AG04450 (cell line): ENCODE measurements around the gene PRSS21. TPM values are rescaled to one million over a fixed set of nuclear protein-coding genes. Genes with fewer than 3 reads are reported as not detected.

Experiments used
- CTCF ChIA-PET: fragments of 300-600, 350-600 bp; formaldehyde crosslinking; extraction: SDS; loops from one replicate; lab custom pipeline; 2022; ENCODE audit warnings: antibody characterized with exemption, inconsistent platforms; lab: Charles Lee
- POLR2A ChIA-PET: fragments of 350-600 bp; formaldehyde crosslinking; extraction: SDS; loops from one replicate; lab custom pipeline; 2021; ENCODE audit warnings: antibody characterized with exemption, inconsistent platforms; lab: Yijun Ruan, JAX
- DNase-seq: peaks from one replicate; pipeline ENCODE4 v3.0.0-alpha.2; 2011; ENCODE audit warnings: low read depth, low spot score
- H3K27ac ChIP-seq: one replicate; pipeline ENCODE4 v1.5.1; 2012; ENCODE audit warnings: low read depth, low read length, control low read depth
- H3K27me3 ChIP-seq: one replicate; pipeline ENCODE4 v1.6.0; 2012; ENCODE audit warnings: low read length; ENCODE audit not compliant: control insufficient read depth, insufficient read depth
- H3K4me3 ChIP-seq: 2 replicates; pipeline ENCODE4 v1.5.1; 2011; ENCODE audit warnings: mild to moderate bottlenecking, low read depth, low read length, control low read depth
- H3K9me3 ChIP-seq: 2 replicates; pipeline ENCODE4 v1.5.1; 2012; ENCODE audit warnings: low read length; ENCODE audit not compliant: control insufficient read depth, insufficient read depth
- CTCF ChIP-seq: IDR thresholded peaks from 2 replicates; pipeline ENCODE4 v1.5.1; 2011; ENCODE audit warnings: low read depth, low read length, control low read depth, inconsistent platforms
- polyA plus RNA-seq: library from polyadenylated mRNA; depleted of rRNA; stranded (reverse); fragments of >200 nt; gene quantifications from 2 replicates; pipeline ENCODE4 v1.2.3, GENCODE V29; 2011

Gene PRSS21
- polyA plus RNA-seq, 1 experiment: 0.17 TPM

GRCh38 chr16:2785101-2785991 is 31.7 kb upstream of the PRSS21 start:
- POLR2A ChIA-PET: no interaction called here
- no peak for DNase-seq
- 0 out of 2 replicates have a peak, but pooled peaks have one; percentile 5 for TF ChIP-seq CTCF
- CTCF ChIA-PET: no interaction called here
- no peak overlapping the region for H3K27ac ChIP-seq
- H3K9me3 ChIP-seq: no peaks in the 10 kb centered on the region; the same call in 1 of the 2 replicates
- H3K4me3 ChIP-seq: no peak overlapping the region
- peaks cover 53% of the 10 kb centered on the region for H3K27me3 ChIP-seq

DNA sequence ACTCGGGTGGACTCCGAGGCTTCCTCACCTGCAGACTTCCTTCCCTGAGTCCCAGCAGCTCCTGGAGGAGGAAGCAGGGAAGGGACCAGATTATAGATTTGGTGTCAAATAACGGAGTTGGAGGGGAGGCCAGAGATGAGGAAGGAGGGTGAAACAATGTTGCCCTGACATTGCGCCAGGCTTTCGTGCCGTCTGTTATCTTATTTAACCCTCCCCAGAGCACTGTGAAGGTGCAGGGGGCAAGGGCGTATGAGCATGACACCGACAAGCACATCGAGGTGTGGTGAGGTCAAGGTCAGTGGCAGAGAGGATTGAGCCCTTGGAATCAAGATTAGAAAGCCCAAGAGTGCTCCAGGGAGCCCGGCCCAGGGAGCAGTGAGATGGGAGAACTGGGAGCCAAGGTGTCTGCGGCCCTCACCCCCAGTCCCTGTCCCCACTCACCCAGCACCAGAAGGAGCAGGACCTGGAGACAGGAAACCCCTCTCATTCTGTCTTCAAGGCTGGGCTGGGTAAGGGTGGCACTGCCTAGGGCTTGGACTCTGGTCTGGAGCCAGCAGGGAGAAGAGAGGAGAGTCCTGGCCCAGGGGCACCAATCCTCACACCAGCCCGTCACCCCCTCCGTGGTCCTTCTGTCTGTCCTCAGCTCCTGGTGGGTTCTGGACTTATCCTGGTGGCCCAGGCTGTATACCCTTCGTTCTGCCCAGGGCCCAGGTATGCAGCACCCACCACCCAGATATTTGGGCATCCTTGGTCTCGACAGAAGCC is 30.8 kb upstream of the PRSS21 start:
- H3K4me3 ChIP-seq: no peak overlapping the region
- peaks cover 56% of the 10 kb centered on the region for H3K27me3 ChIP-seq
- no peak overlapping the region for H3K27ac ChIP-seq
- ChIA-PET CTCF (no interaction called here), POLR2A (no interaction called here)
- no peaks in the 10 kb centered on the region; the same call in 1 of the 2 replicates for H3K9me3 ChIP-seq
- no peak for TF ChIP-seq CTCF
- no peak for DNase-seq

DNA sequence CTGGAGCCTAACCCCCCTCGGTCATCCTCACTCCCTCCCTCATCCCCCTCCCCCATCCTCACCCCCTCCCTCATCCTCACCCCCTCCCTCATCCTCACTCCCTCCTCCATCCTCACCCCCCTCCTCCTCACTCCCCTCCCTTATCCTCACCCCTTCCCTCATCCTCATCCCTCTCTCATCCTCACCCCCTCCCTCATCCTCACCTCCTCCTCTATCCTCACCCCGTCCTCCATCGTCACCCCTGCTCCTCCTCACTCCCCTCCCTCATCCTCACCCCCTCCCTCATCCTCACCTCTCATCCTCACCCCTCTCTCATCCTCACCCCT is 30.2 kb upstream of the PRSS21 start:
- H3K4me3 ChIP-seq: no peak overlapping the region
- POLR2A ChIA-PET: no interaction called here
- CTCF ChIA-PET: no interaction called here
- no peak for DNase-seq
- H3K27me3 ChIP-seq: peaks cover 56% of the 10 kb centered on the region
- no peak for TF ChIP-seq CTCF
- H3K9me3 ChIP-seq: no peaks in the 10 kb centered on the region; the same call in 1 of the 2 replicates
- H3K27ac ChIP-seq: no peak overlapping the region

GRCh38 chr16:2787406-2787805 is 29.6 kb upstream of the PRSS21 start, which contains the start of gene PRSS33:
PRSS33 (minus strand) TSS chr16:2787560; CDS start chr16:2786547, 1,013 bp downstream.
- CTCF ChIA-PET: no interaction called here
- peaks cover 56% of the 10 kb centered on the region for H3K27me3 ChIP-seq

More at GRCh38 chr16:2787406-2787805, 29.6 kb upstream of the PRSS21 start, which contains the start of gene PRSS33:
- POLR2A ChIA-PET: no interaction called here
- Histone ChIP-seq H3K4me3 (no peak within 1 kb of the TSS), H3K9me3 (no peaks in the 10 kb centered on the region; the same call in 1 of the 2 replicates), H3K27ac (no peak within 1 kb of the TSS)
- no peak for DNase-seq
- no peak for TF ChIP-seq CTCF
